H1 (cell line): ENCODE measurements around the gene BABAM2. TPM values are rescaled to one million over a fixed set of nuclear protein-coding genes. Genes with fewer than 3 reads are reported as not detected.

Experiments used
- ATF2 ChIP-seq: IDR thresholded peaks from 2 replicates; pipeline ENCODE4 v1.6.1; 2012; ENCODE audit warnings: low read length, inconsistent platforms
- BRCA1 ChIP-seq: IDR thresholded peaks from 2 replicates; pipeline ENCODE4 v1.6.1; 2012; ENCODE audit warnings: low read depth, low read length, improper control_type of control experiment
- CHD7 ChIP-seq: fragments of 300-600 bp; sonication (generic); IDR thresholded peaks from 2 replicates; pipeline ENCODE4 v1.7.1; 2012; ENCODE audit warnings: low read length, moderate library complexity, mild to moderate bottlenecking, inconsistent platforms; ENCODE audit not compliant: insufficient replicate concordance
- SUZ12 ChIP-seq: fragments of 200-600 bp; sonication (generic); IDR thresholded peaks from 2 replicates; pipeline ENCODE4 v1.6.1; 2012; ENCODE audit warnings: mild to moderate bottlenecking, inconsistent platforms, low read length, moderate library complexity, mixed read lengths
- polyA plus RNA-seq, 7 experiments: library from polyadenylated mRNA; depleted of rRNA in 3 of 7; stranded (reverse) in 5 of 7; unstranded in 2 of 7; fragments of >200 nt in 5 of 7; fragments of 200-250 nt in 2 of 7; gene quantifications; 1 replicate in 5 of 7; 2 replicates in 1 of 7; 4 replicates in 1 of 7; pipeline versions ENCODE4 v1.2.1 to v1.2.3, GENCODE V29; 2011 to 2013; ENCODE audit warnings: missing spikeins in 2 of 7, mixed read lengths in 2 of 7
- total RNA-seq: library from RNA; stranded (reverse); fragmentation: NEBNext Ultra II Directional; extraction: Animal tissue kit (Norgen Biotek cat#: 25700); gene quantifications from 2 replicates; pipeline ENCODE4 v1.2.1, GENCODE V29; 2021

Gene BABAM2
- total and polyA plus RNA-seq, 2 of the 8 experiments (the other 6 are each of a cell fraction or from before 2014, with no cell fraction given): 15.8 to 20.9 TPM

GRCh38 chr2:28045676-28046351 lies 155.3 kb downstream of the BABAM2 start (continued):
- TF ChIP-seq CHD7: no peak
- no peak for TF ChIP-seq ATF2
- no peak for TF ChIP-seq SUZ12
- no peak for TF ChIP-seq BRCA1
- TF ChIP-seq, all 59 proteins: peak for 0
